OCI-LY7 (cell line): ENCODE data around the gene AFTPH. TPM values are rescaled to one million over a fixed set of nuclear protein-coding genes. Genes with fewer than 3 reads are reported as not detected.

Experiments used
- BruUV-seq: library from RNA; stranded (reverse); fragments of 400-500 nt; replicated peaks from 2 replicates; lab custom pipeline; 2021; lab: Mats Ljungman, UMichigan
- CTCF ChIA-PET: fragments of 300-600 bp; sonication (Branson Sonifier 250); formaldehyde crosslinking; loops from one replicate; lab custom pipeline; 2022; ENCODE audit warnings: antibody characterized with exemption; ENCODE audit not compliant: unreplicated experiment; lab: Charles Lee
- POLR2A ChIA-PET: fragments of 300-600 bp; sonication (Branson Sonifier 250); formaldehyde crosslinking; loops from one replicate; lab custom pipeline; 2022; ENCODE audit warnings: antibody characterized with exemption; lab: Charles Lee
- DNase-seq: peaks from one replicate; pipeline ENCODE4 v3.0.0-alpha.2; 2015; ENCODE audit warnings: low spot score
- H2AFZ ChIP-seq: fragments of 200-600 bp; sonication (generic), shearing (Covaris generic); 2 replicates; pipeline ENCODE4 v1.6.1; 2014; ENCODE audit warnings: mild to moderate bottlenecking, antibody characterized with exemption, low read length, moderate library complexity
- H3K27ac ChIP-seq: fragments of 200-600 bp; sonication (generic); 2 replicates; pipeline ENCODE4 v1.5.1; 2014; ENCODE audit warnings: mixed run types, low read depth, mild to moderate bottlenecking, moderate library complexity, low read length, inconsistent platforms; ENCODE audit not compliant: poor library complexity, severe bottlenecking
- H3K36me3 ChIP-seq: fragments of 200-600 bp; sonication (generic); 2 replicates; pipeline ENCODE4 v1.6.1; 2014; ENCODE audit warnings: mild to moderate bottlenecking, antibody characterized with exemption, low read length, moderate library complexity, mixed read lengths; ENCODE audit not compliant: insufficient read depth
- H3K4me1 ChIP-seq: fragments of 200-600 bp; sonication (generic); 2 replicates; pipeline ENCODE4 v1.5.1; 2014; ENCODE audit warnings: mild to moderate bottlenecking, low read length; ENCODE audit not compliant: insufficient read depth, poor library complexity, severe bottlenecking
- H3K4me2 ChIP-seq: fragments of 200-600 bp; sonication (generic); 2 replicates; pipeline ENCODE4 v1.6.1; 2014; ENCODE audit warnings: mild to moderate bottlenecking, low read length
- H3K4me3 ChIP-seq: fragments of 200-600 bp; sonication (generic); 2 replicates; pipeline ENCODE4 v1.5.1; 2014; ENCODE audit warnings: mild to moderate bottlenecking, low read depth, low read length; ENCODE audit not compliant: poor library complexity, severe bottlenecking
- H3K79me2 ChIP-seq: fragments of 200-600 bp; sonication (generic); 2 replicates; pipeline ENCODE4 v1.6.1; 2016; ENCODE audit warnings: low read depth, mild to moderate bottlenecking, low read length, moderate library complexity, mixed read lengths; ENCODE audit not compliant: insufficient read depth
- H3K9me2 ChIP-seq: fragments of 200-600 bp; sonication (generic); 2 replicates; pipeline ENCODE4 v1.6.1; 2016; ENCODE audit warnings: mild to moderate bottlenecking, low read length, mixed read lengths; ENCODE audit not compliant: insufficient read depth
- H3K9me3 ChIP-seq: fragments of 200-600 bp; sonication (generic); 2 replicates; pipeline ENCODE4 v1.6.1; 2014; ENCODE audit warnings: mild to moderate bottlenecking, mixed run types, low read length, mixed read lengths
- H4K20me1 ChIP-seq: fragments of 200-600 bp; sonication (generic); 2 replicates; pipeline ENCODE4 v1.6.1; 2014; ENCODE audit warnings: mild to moderate bottlenecking, antibody characterized with exemption, low read length, moderate library complexity, mixed read lengths; ENCODE audit not compliant: insufficient read depth
- CTCF ChIP-seq: fragments of 200-600 bp; sonication (generic); conservative IDR thresholded peaks from 2 replicates; pipeline ENCODE4 v1.5.1; 2014; ENCODE audit warnings: mild to moderate bottlenecking, antibody characterized with exemption, low read length, moderate library complexity, mixed read lengths
- EZH2phosphoT487 ChIP-seq: fragments of 200-600 bp; sonication (generic); IDR thresholded peaks from 2 replicates; pipeline ENCODE4 v1.6.1; 2018; ENCODE audit warnings: low read depth, borderline replicate concordance, mild to moderate bottlenecking, mixed run types, antibody characterized with exemption, low read length, moderate library complexity, mixed read lengths
- intact Hi-C: fragments of 100-400 bp; cut with micrococcal nuclease; formaldehyde crosslinking; loops from one replicate; pipeline ENCODE4 v1.10.0; 2022; ENCODE audit not compliant: unreplicated experiment
- total RNA-seq, 2 experiments: library from RNA; depleted of rRNA in 1 of 2; stranded (reverse); fragments of >200 nt in 1 of 2; shearing (Covaris generic) in 1 of 2; gene quantifications; 2 replicates each; pipeline ENCODE4 v1.2.3, GENCODE V29; 2014 to 2022

Gene AFTPH
- total RNA-seq, 2 experiments from 2014 or later: 30.0 to 40.6 TPM

- BruUV-seq: no TSS peak
- Histone ChIP-seq H3K9me3 (0 out of 2 replicates have a peak, but pooled peaks cover 5% of the 10 kb centered on the region), H3K4me2 (peak overlapping the region; percentile 44), H3K9me2 (no peaks in the 10 kb centered on the region), H3K4me1 (peaks cover 21% of the 10 kb centered on the region), H3K4me3 (no peak overlapping the region), H2AFZ (peak overlapping the region; percentile 47; the same call in 1 of the 2 replicates), H3K79me2 (no peaks in the 10 kb centered on the region), H3K27ac (no peak overlapping the region), H4K20me1 (no peaks in the 10 kb centered on the region), H3K36me3 (no peaks in the 10 kb centered on the region)
- intact Hi-C loops: no loop called here
- ChIA-PET POLR2A (interaction anchor here (0.5 to 2.5 kb wide), 7 partner anchors 9 to 37 kb away, joined by 3 to 7 read pairs (median 4); no protein-coding TSS in a partner anchor), CTCF (no interaction called here)
- no peak for TF ChIP-seq EZH2phosphoT487
- TF ChIP-seq CTCF: no peak
- DNase-seq: peak; percentile 59
Observed at GRCh38 chr2:64606479-64607363, 82.6 kb downstream of the AFTPH start.

- Histone ChIP-seq H2AFZ (peak overlapping the region; percentile 47; the same call in 1 of the 2 replicates), H3K27ac (no peak overlapping the region), H3K9me2 (no peaks in the 10 kb centered on the region), H3K36me3 (no peaks in the 10 kb centered on the region), H3K79me2 (no peaks in the 10 kb centered on the region), H3K9me3 (0 out of 2 replicates have a peak, but pooled peaks cover 5% of the 10 kb centered on the region), H3K4me3 (no peak overlapping the region), H4K20me1 (no peaks in the 10 kb centered on the region), H3K4me2 (peak overlapping the region; percentile 44), H3K4me1 (peaks cover 21% of the 10 kb centered on the region)
- POLR2A ChIA-PET: interaction anchor here (1.3 to 2.5 kb wide), 4 partner anchors 9 to 33 kb away, joined by 4 to 7 read pairs (median 4); no protein-coding TSS in a partner anchor
- intact Hi-C loops: no loop called here
- no TSS peak for BruUV-seq
- no peak for TF ChIP-seq CTCF
- CTCF ChIA-PET: no interaction called here
- no peak for DNase-seq
Observed at GRCh38 chr2:64607381-64608304, 83.5 kb downstream of the AFTPH start.
